ENCODE measurements around the gene HOXB9. TPM values are rescaled to one million over a fixed set of nuclear protein-coding genes. Genes with fewer than 3 reads are reported as not detected.

The HOXB9 gene
- total RNA-seq, 1 donor from 2014 or later, result 0.11 TPM

DNA sequence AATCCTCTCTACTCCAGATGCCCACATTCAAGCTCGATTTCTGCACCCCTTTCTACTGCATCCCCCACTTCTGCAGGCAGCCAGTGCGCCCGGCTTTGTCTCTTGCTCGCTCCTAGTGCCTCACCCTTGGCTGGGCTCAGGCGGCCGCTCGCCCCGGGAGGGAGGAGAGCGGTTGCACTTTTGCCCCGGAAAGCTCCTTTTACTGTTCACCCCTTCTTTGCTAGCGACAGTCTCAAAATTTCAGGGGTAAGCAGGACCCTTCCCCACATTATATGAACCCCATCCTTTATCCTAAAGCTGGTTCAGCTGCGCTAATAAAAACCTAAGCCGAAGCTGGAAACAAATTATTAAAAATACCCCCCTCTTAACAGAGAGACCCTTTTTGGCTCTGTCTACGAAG lies 33.6 kb downstream of the HOXB9 start:
- peaks cover 20% of the 10 kb centered on the region for H3K79me2 ChIP-seq (ENCODE audit: insufficient read depth, low read length)
- Mint-ChIP-seq H3K36me3 (ENCODE audit: low read depth, unreplicated experiment) (no peaks in the 10 kb centered on the region), H3K27ac (ENCODE audit: unreplicated experiment) (no peak overlapping the region), H3K4me1 (ENCODE audit: low read depth, unreplicated experiment) (no peaks in the 10 kb centered on the region), H3K9me3 (ENCODE audit: unreplicated experiment) (peaks cover 25% of the 10 kb centered on the region), H3K4me3 (ENCODE audit: unreplicated experiment) (no peak overlapping the region), H3K27me3 (ENCODE audit: low read depth, unreplicated experiment) (peaks cover 92% of the 10 kb centered on the region)
- H3K27me3 ChIP-seq (ENCODE audit: insufficient read depth, low read length), result peaks cover 79% of the 10 kb centered on the region
- H3K36me3 ChIP-seq (ENCODE audit: insufficient read depth, low read length), result no peaks in the 10 kb centered on the region
- FAIRE-seq, result no peak
- H3K4me2 ChIP-seq (ENCODE audit: low read length), result peak overlapping the region; percentile 92
- H3K9ac ChIP-seq (ENCODE audit: low read length), result peak overlapping the region; percentile 84
- H3K9me3 ChIP-seq (ENCODE audit: insufficient read depth, low read depth, low read length), result no peaks in the 10 kb centered on the region
- TF ChIP-seq, protein P1, sequence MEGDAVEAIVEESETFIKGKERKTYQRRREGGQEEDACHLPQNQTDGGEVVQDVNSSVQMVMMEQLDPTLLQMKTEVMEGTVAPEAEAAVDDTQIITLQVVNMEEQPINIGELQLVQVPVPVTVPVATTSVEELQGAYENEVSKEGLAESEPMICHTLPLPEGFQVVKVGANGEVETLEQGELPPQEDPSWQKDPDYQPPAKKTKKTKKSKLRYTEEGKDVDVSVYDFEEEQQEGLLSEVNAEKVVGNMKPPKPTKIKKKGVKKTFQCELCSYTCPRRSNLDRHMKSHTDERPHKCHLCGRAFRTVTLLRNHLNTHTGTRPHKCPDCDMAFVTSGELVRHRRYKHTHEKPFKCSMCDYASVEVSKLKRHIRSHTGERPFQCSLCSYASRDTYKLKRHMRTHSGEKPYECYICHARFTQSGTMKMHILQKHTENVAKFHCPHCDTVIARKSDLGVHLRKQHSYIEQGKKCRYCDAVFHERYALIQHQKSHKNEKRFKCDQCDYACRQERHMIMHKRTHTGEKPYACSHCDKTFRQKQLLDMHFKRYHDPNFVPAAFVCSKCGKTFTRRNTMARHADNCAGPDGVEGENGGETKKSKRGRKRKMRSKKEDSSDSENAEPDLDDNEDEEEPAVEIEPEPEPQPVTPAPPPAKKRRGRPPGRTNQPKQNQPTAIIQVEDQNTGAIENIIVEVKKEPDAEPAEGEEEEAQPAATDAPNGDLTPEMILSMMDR (IDR thresholded peaks at IDR 0.05; ENCODE audit: insufficient read depth, low read depth, low read length), result no peak
- TF ChIP-seq EZH2 (IDR thresholded peaks at IDR 0.05; ENCODE audit: insufficient read depth, low read length), result peak; percentile 12
- H2AFZ ChIP-seq (ENCODE audit: low read depth, low read length), result peak overlapping the region; percentile 82
- peaks cover 18% of the 10 kb centered on the region for H3K4me1 ChIP-seq (ENCODE audit: insufficient read depth, low read length)
- no peaks in the 10 kb centered on the region for H4K20me1 ChIP-seq (ENCODE audit: insufficient read depth, low read length)
- DNase-seq (ENCODE audit: low read depth), result no peak
- H3K4me3 ChIP-seq (ENCODE audit: insufficient read depth, low read depth, low read length), result peak overlapping the region; percentile 65
- H3K27ac ChIP-seq (ENCODE audit: low read depth, low read length), result peak overlapping the region; percentile 72

DNA sequence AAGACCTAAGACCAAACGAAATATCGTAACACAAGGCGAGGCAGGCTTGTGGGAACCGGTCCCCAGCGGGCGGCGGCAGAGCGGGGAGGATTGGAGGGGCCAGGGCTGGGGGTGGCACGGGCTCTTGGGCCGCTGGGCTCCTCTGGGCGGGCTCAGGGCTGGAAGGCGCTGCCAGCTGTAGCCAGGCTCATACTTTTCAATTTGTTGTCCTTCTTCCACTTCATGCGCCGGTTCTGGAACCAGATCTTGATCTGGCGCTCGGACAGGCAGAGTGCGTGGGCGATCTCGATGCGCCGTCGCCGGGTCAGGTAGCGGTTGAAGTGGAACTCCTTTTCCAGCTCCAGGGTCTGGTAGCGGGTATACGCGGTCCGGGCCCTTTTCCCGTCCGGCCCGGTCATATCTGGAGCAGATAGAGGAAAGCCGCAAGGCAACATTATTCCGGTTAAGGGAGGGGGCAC lies 34.1 kb downstream of the HOXB9 start:
- Mint-ChIP-seq H3K36me3 (ENCODE audit: low read depth, unreplicated experiment) (no peaks in the 10 kb centered on the region), H3K9me3 (ENCODE audit: unreplicated experiment) (peaks cover 25% of the 10 kb centered on the region), H3K4me3 (ENCODE audit: unreplicated experiment) (no peak overlapping the region), H3K27ac (ENCODE audit: unreplicated experiment) (no peak overlapping the region), H3K4me1 (ENCODE audit: low read depth, unreplicated experiment) (no peaks in the 10 kb centered on the region), H3K27me3 (ENCODE audit: low read depth, unreplicated experiment) (peaks cover 92% of the 10 kb centered on the region)
- peaks cover 18% of the 10 kb centered on the region for H3K4me1 ChIP-seq (ENCODE audit: insufficient read depth, low read length)
- no peak for FAIRE-seq
- no peaks in the 10 kb centered on the region for H3K36me3 ChIP-seq (ENCODE audit: insufficient read depth, low read length)
- H3K9me3 ChIP-seq (ENCODE audit: insufficient read depth, low read depth, low read length), result no peaks in the 10 kb centered on the region
- no peak overlapping the region for H2AFZ ChIP-seq (ENCODE audit: low read depth, low read length)
- H3K27ac ChIP-seq (ENCODE audit: low read depth, low read length), result no peak overlapping the region
- TF ChIP-seq EZH2 (IDR thresholded peaks at IDR 0.05; ENCODE audit: insufficient read depth, low read length), result peak; percentile 73
- TF ChIP-seq, protein P1 (IDR thresholded peaks at IDR 0.05; ENCODE audit: insufficient read depth, low read depth, low read length), result no peak
- DNase-seq (ENCODE audit: low read depth), result peak; percentile 41
- H3K4me3 ChIP-seq (ENCODE audit: insufficient read depth, low read depth, low read length), result peak overlapping the region; percentile 65
- H3K79me2 ChIP-seq (ENCODE audit: insufficient read depth, low read length), result peaks cover 20% of the 10 kb centered on the region
- H4K20me1 ChIP-seq (ENCODE audit: insufficient read depth, low read length), result no peaks in the 10 kb centered on the region
- peak overlapping the region; percentile 92 for H3K4me2 ChIP-seq (ENCODE audit: low read length)
- H3K9ac ChIP-seq (ENCODE audit: low read length), result peak overlapping the region; percentile 84
- peaks cover 79% of the 10 kb centered on the region for H3K27me3 ChIP-seq (ENCODE audit: insufficient read depth, low read length)

DNA sequence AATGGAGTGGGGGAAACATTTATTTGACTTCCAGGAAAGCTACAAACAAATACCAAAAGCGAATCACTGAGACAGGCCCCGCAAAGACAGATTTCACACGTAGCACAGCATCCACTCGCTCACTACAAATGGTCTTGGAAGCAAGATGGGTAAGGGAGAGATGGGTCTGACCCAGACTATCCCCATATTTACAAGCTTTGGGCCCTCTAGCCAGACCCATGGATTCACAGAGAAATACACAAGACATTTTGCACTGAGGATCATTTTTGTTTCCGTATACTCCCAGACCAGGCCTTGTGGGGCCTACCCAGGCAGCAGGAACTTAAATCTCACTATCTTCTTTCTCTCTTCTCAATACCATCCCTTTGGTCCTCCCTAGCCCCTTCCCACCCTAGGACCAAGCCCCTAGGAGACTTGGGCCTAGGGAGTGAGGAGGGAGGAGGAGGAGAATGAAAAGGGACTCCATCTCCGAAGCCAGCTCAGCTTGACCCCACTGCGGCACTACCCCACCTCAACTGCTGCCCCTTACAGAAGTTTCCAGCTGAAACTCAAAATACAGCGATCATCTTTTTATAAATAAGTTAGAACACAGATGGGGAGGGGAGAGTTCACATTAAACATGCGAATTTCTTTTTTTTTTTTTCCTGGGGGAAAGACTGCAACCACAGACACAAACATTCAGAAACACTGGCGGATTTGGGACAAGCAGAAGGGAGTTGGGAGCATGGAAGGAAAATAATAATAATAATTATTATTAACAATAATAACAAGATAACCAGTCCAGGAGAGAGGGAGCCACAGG lies 34.7 kb downstream of the HOXB9 start:
- H3K27ac Mint-ChIP-seq (ENCODE audit: unreplicated experiment), result no peak overlapping the region
- H3K4me2 ChIP-seq (ENCODE audit: low read length), result peak overlapping the region; percentile 92

More for the DNA sequence above, 34.7 kb downstream of the HOXB9 start:
- Mint-ChIP-seq H3K4me3 (ENCODE audit: unreplicated experiment) (no peak overlapping the region), H3K4me1 (ENCODE audit: low read depth, unreplicated experiment) (no peaks in the 10 kb centered on the region), H3K27me3 (ENCODE audit: low read depth, unreplicated experiment) (peaks cover 92% of the 10 kb centered on the region), H3K36me3 (ENCODE audit: low read depth, unreplicated experiment) (no peaks in the 10 kb centered on the region), H3K9me3 (ENCODE audit: unreplicated experiment) (peaks cover 23% of the 10 kb centered on the region)
- no peak for DNase-seq (ENCODE audit: low read depth)
- H3K4me1 ChIP-seq (ENCODE audit: insufficient read depth, low read length), result peaks cover 16% of the 10 kb centered on the region
- H3K27ac ChIP-seq (ENCODE audit: low read depth, low read length), result no peak overlapping the region
- peaks cover 20% of the 10 kb centered on the region for H3K79me2 ChIP-seq (ENCODE audit: insufficient read depth, low read length)
- peaks cover 79% of the 10 kb centered on the region for H3K27me3 ChIP-seq (ENCODE audit: insufficient read depth, low read length)
- H3K4me3 ChIP-seq (ENCODE audit: insufficient read depth, low read depth, low read length), result peak overlapping the region; percentile 65
- no peaks in the 10 kb centered on the region for H3K36me3 ChIP-seq (ENCODE audit: insufficient read depth, low read length)
- H3K9me3 ChIP-seq (ENCODE audit: insufficient read depth, low read depth, low read length), result no peaks in the 10 kb centered on the region
- H2AFZ ChIP-seq (ENCODE audit: low read depth, low read length), result no peak overlapping the region
- FAIRE-seq, result no peak
- TF ChIP-seq EZH2 (IDR thresholded peaks at IDR 0.05; ENCODE audit: insufficient read depth, low read length), result no peak
- TF ChIP-seq, protein P1 (IDR thresholded peaks at IDR 0.05; ENCODE audit: insufficient read depth, low read depth, low read length), result no peak
- H3K9ac ChIP-seq (ENCODE audit: low read length), result peak overlapping the region; percentile 84
- no peaks in the 10 kb centered on the region for H4K20me1 ChIP-seq (ENCODE audit: insufficient read depth, low read length)

Measured in astrocyte (in vitro differentiated cells and primary cell).